CD14-positive monocyte (primary cell): ENCODE results near the gene UROS. TPM values are rescaled to one million over a fixed set of nuclear protein-coding genes. Genes with fewer than 3 reads are reported as not detected.
A peak's percentile ranks its signal among the peaks of the same experiment; 100 is the strongest.

Source experiments
- DNase-seq, 3 donors: peaks; one replicate each; pipeline ENCODE4 v3.0.0-alpha.2; 2011 to 2022
- H2AFZ ChIP-seq: 2 replicates; pipeline ENCODE4 v1.6.0; 2012; ENCODE audit warnings: mild to moderate bottlenecking, low read depth, low read length, inconsistent platforms; ENCODE audit not compliant: insufficient read depth, poor library complexity, severe bottlenecking
- H3K27ac ChIP-seq, 2 donors: 1 replicate in 1 of 2; 2 replicates in 1 of 2; pipeline ENCODE4 v1.5.1; 2012 to 2013; ENCODE audit warnings: low read length in 2 of 2, control low read depth in 1 of 2, inconsistent platforms in 1 of 2, low read depth in 1 of 2, mild to moderate bottlenecking in 1 of 2
- H3K27me3 ChIP-seq, 2 donors: one replicate each; pipeline versions ENCODE4 v1.6.0 to v1.6.1; 2011 to 2013; ENCODE audit warnings: low read length in 2 of 2; ENCODE audit not compliant: control insufficient read depth in 2 of 2, insufficient read depth in 2 of 2
- H3K36me3 ChIP-seq, 2 donors: replicated peaks in 1 of 2; 1 replicate in 1 of 2; 2 replicates in 1 of 2; pipeline versions ENCODE4 v1.5.1 to v1.6.1; 2012 to 2013; ENCODE audit warnings: low read length in 2 of 2, control low read depth in 1 of 2, inconsistent platforms in 1 of 2, mild to moderate bottlenecking in 1 of 2; ENCODE audit not compliant: insufficient read depth in 2 of 2, control insufficient read depth in 1 of 2
- H3K4me1 ChIP-seq, 2 donors: 1 replicate in 1 of 2; 2 replicates in 1 of 2; pipeline versions ENCODE4 v1.5.1 to v1.6.1; 2012 to 2013; ENCODE audit warnings: low read length in 2 of 2, control low read depth in 1 of 2, inconsistent platforms in 1 of 2, mild to moderate bottlenecking in 1 of 2, moderate library complexity in 1 of 2; ENCODE audit not compliant: insufficient read depth in 2 of 2, control insufficient read depth in 1 of 2
- H3K4me2 ChIP-seq: replicated peaks from 2 replicates; pipeline ENCODE3; 2012; ENCODE audit warnings: low read length, moderate library complexity, mild to moderate bottlenecking; ENCODE audit not compliant: poor library complexity, severe bottlenecking; ENCODE audit errors: extremely low read depth
- H3K4me3 ChIP-seq, 3 experiments: fragments of 200-600 bp in 1 of 3; sonication (generic) in 1 of 3; replicated peaks in 1 of 3; 1 replicate in 2 of 3; 2 replicates in 1 of 3; pipeline ENCODE4 v1.5.1; 2011 to 2013; ENCODE audit warnings: low read length in 3 of 3, mild to moderate bottlenecking in 3 of 3, control low read depth in 2 of 3, low read depth in 2 of 3, inconsistent platforms in 1 of 3, moderate library complexity in 1 of 3
- H3K79me2 ChIP-seq: 2 replicates; pipeline ENCODE4 v1.6.0; 2012; ENCODE audit warnings: mild to moderate bottlenecking, control low read depth, inconsistent platforms, low read length, moderate library complexity; ENCODE audit not compliant: insufficient read depth
- H3K9ac ChIP-seq: 2 replicates; pipeline ENCODE4 v1.6.0; 2017; ENCODE audit warnings: low read length, mild to moderate bottlenecking; ENCODE audit not compliant: insufficient read depth, poor library complexity, severe bottlenecking
- H3K9me3 ChIP-seq, 2 donors: replicated peaks in 1 of 2; 1 replicate in 1 of 2; 2 replicates in 1 of 2; pipeline versions ENCODE4 v1.5.1 to v1.6.1; 2012 to 2013; ENCODE audit warnings: low read length in 2 of 2, control low read depth in 1 of 2; ENCODE audit not compliant: control insufficient read depth in 1 of 2, insufficient read depth in 1 of 2
- H4K20me1 ChIP-seq: 2 replicates; pipeline ENCODE4 v1.6.0; 2012; ENCODE audit warnings: mild to moderate bottlenecking, low read length, control low read depth, moderate library complexity; ENCODE audit not compliant: insufficient read depth
- H3K27ac Mint-ChIP-seq, 7 donors: one replicate each; pipeline ENCODE4 v1.8.0; 2020; ENCODE audit warnings: mild to moderate bottlenecking in 7 of 7, mixed read lengths in 7 of 7, moderate library complexity in 6 of 7, inconsistent platforms in 2 of 7
- H3K27me3 Mint-ChIP-seq, 3 donors: one replicate each; pipeline ENCODE4 v1.8.0; 2021 to 2022; ENCODE audit warnings: low read depth in 3 of 3, mild to moderate bottlenecking in 3 of 3, mixed read lengths in 3 of 3, moderate library complexity in 3 of 3, inconsistent platforms in 1 of 3
- H3K36me3 Mint-ChIP-seq, 2 donors: one replicate each; pipeline ENCODE4 v1.8.0; 2020; ENCODE audit warnings: mixed read lengths in 2 of 2, inconsistent platforms in 1 of 2, mild to moderate bottlenecking in 1 of 2
- H3K4me1 Mint-ChIP-seq: one replicate; pipeline ENCODE4 v1.8.0; 2020; ENCODE audit warnings: mild to moderate bottlenecking, mixed read lengths
- H3K4me3 Mint-ChIP-seq, 2 donors: one replicate each; pipeline ENCODE4 v1.8.0; 2020; ENCODE audit warnings: mild to moderate bottlenecking in 2 of 2, mixed read lengths in 2 of 2, moderate library complexity in 1 of 2
- H3K9me3 Mint-ChIP-seq, 7 donors: one replicate each; pipeline ENCODE4 v1.8.0; 2020 to 2022; ENCODE audit warnings: mixed read lengths in 7 of 7, mild to moderate bottlenecking in 6 of 7, moderate library complexity in 6 of 7, inconsistent platforms in 2 of 7
- WGBS: methylation state at CpG from one replicate; pipeline ENCODE4 v1.1.5; 2013; ENCODE audit warnings: missing lambda C conversion rate; ENCODE audit not compliant: insufficient coverage; 5-methylcytosine and 5-hydroxymethylcytosine counted together
- intact Hi-C, 2 donors: fragments of 100-400 bp; cut with micrococcal nuclease; formaldehyde crosslinking; loops; one replicate each; pipeline versions ENCODE4 v1.15.0 to v1.15.1; 2023
- polyA plus RNA-seq, 3 donors: library from polyadenylated mRNA; depleted of rRNA in 1 of 3; unstranded in 2 of 3; stranded (reverse) in 1 of 3; fragments of 300-500 nt in 2 of 3; fragments of >200 nt in 1 of 3; fragmentation: Illumina TruSeq in 2 of 3; gene quantifications; 1 replicate in 2 of 3; 2 replicates in 1 of 3; pipeline ENCODE4 v1.2.3, GENCODE V29; 2012 to 2021
- TF ChIP-seq, protein P1 (sequence below): fragments of 200-600 bp; IDR thresholded peaks from one replicate; pipeline ENCODE4 v1.8.0; 2022; ENCODE audit warnings: antibody characterized with exemption, mild to moderate bottlenecking

UROS gene
- polyA plus RNA-seq, 3 donors = 18.1 to 42.3 (median 39.8) TPM

- Histone ChIP-seq H2AFZ (no peak overlapping the region), H3K9ac (no peak overlapping the region), H3K9me3 (no peaks in the 10 kb centered on the region), H3K36me3 (no peaks in the 10 kb centered on the region), H3K27me3 (no peaks in the 10 kb centered on the region), H3K79me2 (no peaks in the 10 kb centered on the region), H3K4me2 (no peak overlapping the region), H3K4me3 (no peak overlapping the region), H4K20me1 (no peaks in the 10 kb centered on the region), H3K27ac (no peak overlapping the region), H3K4me1 (no peaks in the 10 kb centered on the region)
- DNase-seq = no peak
- TF ChIP-seq, protein P1, sequence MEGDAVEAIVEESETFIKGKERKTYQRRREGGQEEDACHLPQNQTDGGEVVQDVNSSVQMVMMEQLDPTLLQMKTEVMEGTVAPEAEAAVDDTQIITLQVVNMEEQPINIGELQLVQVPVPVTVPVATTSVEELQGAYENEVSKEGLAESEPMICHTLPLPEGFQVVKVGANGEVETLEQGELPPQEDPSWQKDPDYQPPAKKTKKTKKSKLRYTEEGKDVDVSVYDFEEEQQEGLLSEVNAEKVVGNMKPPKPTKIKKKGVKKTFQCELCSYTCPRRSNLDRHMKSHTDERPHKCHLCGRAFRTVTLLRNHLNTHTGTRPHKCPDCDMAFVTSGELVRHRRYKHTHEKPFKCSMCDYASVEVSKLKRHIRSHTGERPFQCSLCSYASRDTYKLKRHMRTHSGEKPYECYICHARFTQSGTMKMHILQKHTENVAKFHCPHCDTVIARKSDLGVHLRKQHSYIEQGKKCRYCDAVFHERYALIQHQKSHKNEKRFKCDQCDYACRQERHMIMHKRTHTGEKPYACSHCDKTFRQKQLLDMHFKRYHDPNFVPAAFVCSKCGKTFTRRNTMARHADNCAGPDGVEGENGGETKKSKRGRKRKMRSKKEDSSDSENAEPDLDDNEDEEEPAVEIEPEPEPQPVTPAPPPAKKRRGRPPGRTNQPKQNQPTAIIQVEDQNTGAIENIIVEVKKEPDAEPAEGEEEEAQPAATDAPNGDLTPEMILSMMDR = no peak
- no peak overlapping the region for H3K4me3 Mint-ChIP-seq
- intact Hi-C loops = no loop called here
- H3K27ac Mint-ChIP-seq = peak overlapping the region in 1 of 7 donors; percentile 33
- 80% methylated on average over 2 of the region's 5 CpGs for WGBS
- peaks cover 6 to 13% (median 7%) of the 10 kb centered on the region in 3 donors for H3K27me3 Mint-ChIP-seq
- H3K4me1 Mint-ChIP-seq = no peaks in the 10 kb centered on the region
- no peaks in the 10 kb centered on the region for H3K36me3 Mint-ChIP-seq
- H3K9me3 Mint-ChIP-seq = peaks cover 0 to 6% (median 2%) of the 10 kb centered on the region in 7 donors
Measured at GRCh38 chr10:125778556-125778955, 44.5 kb downstream of the UROS start.

DNA sequence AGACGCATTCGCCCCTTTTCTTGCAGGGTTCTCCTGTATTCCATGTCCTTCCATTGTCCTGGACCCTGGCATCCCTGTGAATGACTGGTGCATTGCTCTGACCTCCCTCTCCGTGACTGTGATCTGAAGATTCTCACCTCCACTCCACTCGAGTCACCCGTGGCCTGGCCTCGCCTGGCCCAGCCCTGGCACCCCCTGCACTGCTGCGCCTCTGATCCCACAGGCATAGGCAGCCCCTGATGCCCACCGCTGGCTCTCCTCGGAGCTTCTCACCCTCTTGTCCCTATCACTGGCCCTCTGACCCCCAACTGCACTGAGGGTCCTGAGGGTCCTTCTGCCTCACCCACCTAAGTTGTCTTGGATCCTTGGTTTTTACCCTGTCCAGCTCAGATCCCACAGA, 45.3 kb downstream of the UROS start:
- no peaks in the 10 kb centered on the region for H3K79me2 ChIP-seq
- Mint-ChIP-seq H3K4me3 (no peak overlapping the region), H3K36me3 (no peaks in the 10 kb centered on the region), H3K27me3 (peaks cover 6 to 16% (median 7%) of the 10 kb centered on the region in 3 donors), H3K27ac (peak overlapping the region in 1 of 7 donors; percentile 46), H3K9me3 (peaks cover 0 to 6% (median 3%) of the 10 kb centered on the region in 7 donors), H3K4me1 (no peaks in the 10 kb centered on the region)
- DNase-seq = no peak
- intact Hi-C loops = no loop called here
- no peaks in the 10 kb centered on the region for H3K4me1 ChIP-seq
- H3K27me3 ChIP-seq = no peaks in the 10 kb centered on the region
- no peaks in the 10 kb centered on the region for H3K9me3 ChIP-seq
- WGBS = 91% methylated on average over 9 of the region's 9 CpGs
- H2AFZ ChIP-seq = no peak overlapping the region
- no peak overlapping the region for H3K4me3 ChIP-seq
- no peak overlapping the region for H3K9ac ChIP-seq
- no peaks in the 10 kb centered on the region for H4K20me1 ChIP-seq
- H3K4me2 ChIP-seq = no peak overlapping the region
- TF ChIP-seq, protein P1 = no peak
- no peak overlapping the region for H3K27ac ChIP-seq
- no peaks in the 10 kb centered on the region for H3K36me3 ChIP-seq
